Adrenal gland (tissue), 12 donors: Measurements from ENCODE around the gene SNAPIN. TPM values are rescaled to one million over a fixed set of nuclear protein-coding genes. Genes with fewer than 3 reads are reported as not detected.

Experiments
- DNase-seq, 7 donors: peaks; one replicate each; pipeline ENCODE4 v3.0.0-alpha.2; 2019 to 2020
- H3K27ac ChIP-seq, 5 donors: fragments of 200-600 bp; sonication (generic) in 4 of 5; 1 replicate in 3 of 5; 2 replicates in 2 of 5; pipeline versions ENCODE4 v1.5.1 to v1.8.0; 2016 to 2020; ENCODE audit warnings: mild to moderate bottlenecking in 1 of 5
- H3K27me3 ChIP-seq: fragments of 200-600 bp; 2 replicates; pipeline ENCODE4 v1.8.0; 2021
- H3K36me3 ChIP-seq, 2 donors: fragments of 200-600 bp; replicated peaks in 1 of 2; 1 replicate in 1 of 2; 2 replicates in 1 of 2; pipeline versions ENCODE4 v1.5.1 to v1.8.0; 2018 to 2022
- H3K4me1 ChIP-seq, 2 donors: fragments of 200-600 bp; replicated peaks in 1 of 2; 1 replicate in 1 of 2; 2 replicates in 1 of 2; pipeline versions ENCODE4 v1.5.1 to v1.8.0; 2018 to 2021
- H3K4me3 ChIP-seq, 4 donors: fragments of 200-600 bp; sonication (generic) in 3 of 4; one replicate each; pipeline ENCODE4 v1.5.1; 2016 to 2018
- H3K9me3 ChIP-seq, 3 donors: fragments of 200-600 bp; sonication (generic) in 1 of 3; replicated peaks in 1 of 3; 1 replicate in 2 of 3; 2 replicates in 1 of 3; pipeline versions ENCODE4 v1.5.1 to v1.8.0; 2016 to 2021
- CTCF ChIP-seq, 6 experiments: fragments of 450-650 bp in 4 of 6; fragments of 200-600 bp in 2 of 6; sonication (generic) in 1 of 6; IDR thresholded peaks; 1 replicate in 5 of 6; 2 replicates in 1 of 6; pipeline versions ENCODE4 v1.5.1 to v1.8.0; 2016 to 2021; ENCODE audit warnings: antibody characterized with exemption in 6 of 6, mild to moderate bottlenecking in 2 of 6, moderate library complexity in 1 of 6
- POLR2A ChIP-seq, 2 donors: fragments of 450-650 bp; IDR thresholded peaks; one replicate each; pipeline ENCODE4 v1.6.1; 2017; ENCODE audit warnings: antibody characterized with exemption in 2 of 2, mild to moderate bottlenecking in 2 of 2, moderate library complexity in 1 of 2
- WGBS, 4 donors: extraction: QIAGEN DNeasy Blood & Tissue Kit in 2 of 4; methylation state at CpG; one replicate each; pipeline versions ENCODE4 v1.1.5 to v1.1.7; 2013 to 2017; 5-methylcytosine and 5-hydroxymethylcytosine counted together
- intact Hi-C, 2 donors: fragments of 100-400 bp; cut with DNase I; formaldehyde crosslinking; loops; one replicate each; pipeline versions ENCODE4 v1.14.1 to v1.15.0; 2022 to 2023
- polyA plus RNA-seq, 3 donors: library from polyadenylated mRNA; stranded (reverse); fragments of 200-250 nt in 2 of 3; fragments of 350-450 nt in 1 of 3; fragmentation: Illumina TruSeq in 1 of 3; extraction: RNeasy Lipid Tissue Mini Kit (QIAGEN cat#74804) in 1 of 3; gene quantifications; one replicate each; pipeline ENCODE4 v1.2.3, GENCODE V29; 2013 to 2014
- total RNA-seq, 9 donors: library from RNA; depleted of rRNA in 4 of 9; stranded (reverse); fragments of >200 nt in 4 of 9; fragments of 120-200 nt in 1 of 9; fragmentation: NEBNext Ultra II Directional in 1 of 9; extraction: Animal tissue kit (Norgen Biotek cat#: 25700) in 1 of 9; gene quantifications; one replicate each; pipeline versions ENCODE4 v1.1.0 to v1.2.4, GENCODE V29; 2013 to 2023
- donor health status: healthy with polysubstance abuse.
- donor health status: Bipolar disorder and iron deficiency.
- donor health status: DM: yes; HTN: yes; CAD: no.
- donor health status: DM: no; HTN: no; CAD: no.
- donor health status: DM: no; HTN: no; CAD: no.
- donor health status: DM: yes; HTN: yes; CAD: no.

Gene SNAPIN
- total and polyA plus RNA-seq, 12 donors = 37.7 to 176 (median 70.1) TPM

GRCh38 chr1:153688736-153689328 is 30.3 kb downstream of the SNAPIN start:
- no peaks in the 10 kb centered on the region for H3K36me3 ChIP-seq
- peaks cover 0 to 4% of the 10 kb centered on the region in 2 donors for H3K4me1 ChIP-seq
- H3K27me3 ChIP-seq = no peaks in the 10 kb centered on the region
- DNase-seq = no peak
- no peaks in the 10 kb centered on the region for H3K9me3 ChIP-seq
- intact Hi-C loops = loop anchor here in 1 of 2 donors (10.0 kb wide), 1 partner anchor 296 kb away; the partner anchor contains the start of gene RAB13
- WGBS, 4 donors = 89 to 91% (median 90%) methylated on average over 11 to 18 of the region's 18 CpGs
- no peak overlapping the region for H3K4me3 ChIP-seq
- TF ChIP-seq CTCF (IDR thresholded peaks at IDR 0.05) (no peak), POLR2A (IDR thresholded peaks at IDR 0.05) (no peak)
- no peak overlapping the region for H3K27ac ChIP-seq

GRCh38 chr1:153693466-153693865 is 35.0 kb downstream of the SNAPIN start:
- Histone ChIP-seq H3K9me3 (no peaks in the 10 kb centered on the region), H3K27ac (no peak overlapping the region), H3K36me3 (no peaks in the 10 kb centered on the region), H3K4me1 (peaks cover 4 to 12% of the 10 kb centered on the region in 2 donors), H3K4me3 (no peak overlapping the region), H3K27me3 (no peaks in the 10 kb centered on the region)
- no peak for DNase-seq
- TF ChIP-seq POLR2A (IDR thresholded peaks at IDR 0.05) (no peak), CTCF (IDR thresholded peaks at IDR 0.05) (no peak)
- 87 to 100% (median 91%) methylated on average over 1 to 4 of the region's 4 CpGs for WGBS, 4 donors
- intact Hi-C loops = no loop called here

- no peak for DNase-seq
- TF ChIP-seq POLR2A (IDR thresholded peaks at IDR 0.05) (no peak), CTCF (IDR thresholded peaks at IDR 0.05) (no peak)
- no peaks in the 10 kb centered on the region for H3K27me3 ChIP-seq
- intact Hi-C loops = no loop called here
- H3K4me1 ChIP-seq = peaks cover 17 to 23% of the 10 kb centered on the region in 2 donors
- H3K36me3 ChIP-seq = no peaks in the 10 kb centered on the region
- 77 to 88% (median 86%) methylated on average over 8 of the region's 8 CpGs for WGBS, 4 donors
- H3K4me3 ChIP-seq = no peak overlapping the region
- peak overlapping the region in 2 of 5 donors; percentile 84 to 89 for H3K27ac ChIP-seq
- H3K9me3 ChIP-seq = no peaks in the 10 kb centered on the region
Observed at GRCh38 chr1:153696741-153697140, 38.2 kb downstream of the SNAPIN start.

GRCh38 chr1:153697191-153698019 is 38.9 kb downstream of the SNAPIN start:
- intact Hi-C loops = no loop called here
- Histone ChIP-seq H3K4me1 (peaks cover 17 to 23% of the 10 kb centered on the region in 2 donors), H3K9me3 (no peaks in the 10 kb centered on the region), H3K36me3 (no peaks in the 10 kb centered on the region), H3K27ac (peak overlapping the region; percentile 29 to 89 (median 75)), H3K27me3 (no peaks in the 10 kb centered on the region), H3K4me3 (no peak overlapping the region)
- TF ChIP-seq CTCF (IDR thresholded peaks at IDR 0.05) (no peak), POLR2A (IDR thresholded peaks at IDR 0.05) (no peak)
- peak in 6 of 7 donors; percentile 44 to 70 (median 54) for DNase-seq
- WGBS, 4 donors = 67 to 79% (median 74%) methylated on average over 9 to 12 of the region's 12 CpGs
